GM19438 (cell line): ENCODE data around the gene VGLL2.

Experiments
- ATAC-seq: cut with Tn5 transposase; IDR thresholded peaks from one replicate; pipeline ENCODE4 v1.9.1; 2021; ENCODE audit warnings: low read depth; ENCODE audit not compliant: unreplicated experiment

VGLL2 gene

DNA sequence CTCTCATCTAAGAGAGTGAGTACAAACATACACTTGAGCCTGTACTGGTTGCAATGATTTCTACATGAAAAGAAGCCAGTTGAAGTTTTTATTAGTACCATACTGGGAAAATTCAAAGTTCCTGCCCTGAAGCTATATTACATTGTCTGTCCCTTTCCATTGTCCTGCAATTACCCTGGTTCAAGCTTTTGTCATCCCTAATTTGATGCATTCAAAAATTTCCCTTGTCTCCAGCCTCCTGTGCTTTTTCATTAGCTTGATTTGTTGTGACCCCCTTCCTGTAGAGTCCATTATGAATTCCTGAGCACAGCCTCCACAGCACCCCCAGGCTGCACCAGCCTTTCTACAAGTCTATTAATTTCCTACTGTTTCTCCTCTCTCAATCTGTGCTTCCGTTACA, 46.4 kb downstream of the VGLL2 start:
- no peak for ATAC-seq

DNA sequence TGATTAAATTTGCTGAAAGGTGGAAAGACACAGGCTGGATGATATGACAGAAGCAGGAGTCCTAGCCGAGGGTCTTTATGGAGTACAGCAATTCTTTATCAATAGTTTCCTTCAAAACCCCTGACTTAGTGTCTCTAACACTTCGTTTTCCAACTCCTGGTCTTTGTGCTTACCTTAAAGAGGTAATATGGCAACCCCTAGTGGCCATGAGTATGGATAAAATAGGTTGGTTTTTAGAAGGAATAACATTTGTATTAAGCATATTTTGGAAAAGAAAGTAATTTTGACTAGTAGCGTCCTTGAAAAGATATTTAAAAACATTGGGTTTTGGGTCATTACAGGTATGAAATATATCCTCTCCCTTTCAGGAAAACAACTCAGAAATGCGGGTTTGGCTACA, 51.9 kb downstream of the VGLL2 start:
- no peak for ATAC-seq
